ENCODE measurements around the gene TMEM109.

Gene TMEM109

GRCh38 chr11:60944490-60945294 is 30.7 kb downstream of the TMEM109 start:
- DNase-seq: peak; percentile 54 to 70

DNA sequence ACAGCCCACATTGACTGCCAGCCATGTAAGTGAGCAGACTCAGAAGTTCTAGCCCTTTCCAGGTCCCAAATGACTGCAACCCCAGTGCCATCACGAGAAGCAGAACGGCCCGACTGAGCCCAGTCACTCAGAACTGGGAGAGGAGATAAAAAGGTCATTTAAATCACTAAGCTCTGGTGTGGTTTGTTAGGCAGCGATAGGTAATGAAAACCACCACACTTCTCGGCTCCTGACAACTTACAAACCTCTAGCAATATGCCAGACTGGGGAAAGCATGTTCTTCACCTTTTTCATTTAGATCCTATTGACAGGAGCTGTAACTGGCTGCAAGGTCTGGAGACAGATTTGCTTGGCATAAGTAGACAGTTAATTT is 31.3 kb downstream of the TMEM109 start:
- DNase-seq: no peak

GRCh38 chr11:60946601-60947264 is 32.8 kb downstream of the TMEM109 start:
- DNase-seq: no peak

DNA sequence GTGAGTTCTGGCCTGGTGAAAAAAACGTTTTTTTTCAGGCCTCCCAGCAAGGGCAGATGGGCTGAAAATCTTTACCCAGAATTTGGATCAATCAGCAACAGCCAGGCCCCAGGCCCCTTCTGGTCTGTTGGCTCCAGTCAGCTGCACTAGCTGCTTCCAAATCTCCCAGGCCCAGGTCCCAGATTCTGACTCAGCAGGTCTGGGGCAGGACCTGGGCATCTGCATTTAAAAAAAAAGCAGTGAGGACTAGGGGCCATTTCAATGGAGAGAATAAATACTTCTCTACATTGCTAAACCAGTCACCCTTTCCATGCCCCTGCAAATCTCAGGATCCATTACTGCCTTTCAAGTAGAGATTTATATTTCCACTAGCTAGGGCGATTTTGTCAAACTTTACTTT is 33.7 kb downstream of the TMEM109 start:
- no peak for DNase-seq

DNA sequence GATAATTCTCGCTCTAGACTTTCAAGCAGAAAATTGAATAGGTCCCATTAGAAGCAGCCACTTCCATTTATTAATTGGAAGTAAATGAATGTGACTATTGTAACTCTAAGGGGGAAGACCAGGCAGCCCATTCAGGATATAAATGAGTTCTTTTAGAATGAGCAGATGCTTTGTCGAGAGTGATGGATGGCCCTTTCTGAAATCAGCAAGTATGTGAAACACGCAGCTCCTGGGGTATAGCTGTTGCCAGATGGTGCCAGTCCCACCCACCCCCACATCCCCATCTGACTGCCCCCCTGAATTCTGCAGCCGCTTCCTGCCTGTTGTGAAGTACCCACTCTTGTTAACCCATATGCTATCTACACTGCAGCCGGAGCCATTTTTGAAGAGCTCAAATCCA is 34.3 kb downstream of the TMEM109 start:
- DNase-seq: no peak

DNA sequence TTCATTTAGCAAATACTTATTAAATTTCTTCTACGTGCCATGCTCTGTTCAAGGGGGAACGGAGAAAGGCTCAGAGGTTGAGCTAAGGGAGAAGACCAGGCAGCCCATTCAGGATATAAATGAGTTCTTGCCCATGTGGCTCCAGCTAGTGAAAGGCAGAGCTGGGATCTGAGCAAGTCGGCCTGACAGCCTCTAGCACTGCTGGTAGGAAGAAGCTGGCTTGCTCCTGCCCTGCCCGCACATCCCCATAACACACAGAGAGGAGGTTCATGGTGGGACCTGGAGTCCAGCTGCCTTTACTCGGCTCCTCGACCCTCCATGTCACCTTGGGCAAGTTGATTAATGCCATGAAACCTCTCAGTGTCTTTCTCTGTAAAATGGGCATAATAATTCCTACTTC is 36.1 kb downstream of the TMEM109 start:
- DNase-seq: no peak

DNA sequence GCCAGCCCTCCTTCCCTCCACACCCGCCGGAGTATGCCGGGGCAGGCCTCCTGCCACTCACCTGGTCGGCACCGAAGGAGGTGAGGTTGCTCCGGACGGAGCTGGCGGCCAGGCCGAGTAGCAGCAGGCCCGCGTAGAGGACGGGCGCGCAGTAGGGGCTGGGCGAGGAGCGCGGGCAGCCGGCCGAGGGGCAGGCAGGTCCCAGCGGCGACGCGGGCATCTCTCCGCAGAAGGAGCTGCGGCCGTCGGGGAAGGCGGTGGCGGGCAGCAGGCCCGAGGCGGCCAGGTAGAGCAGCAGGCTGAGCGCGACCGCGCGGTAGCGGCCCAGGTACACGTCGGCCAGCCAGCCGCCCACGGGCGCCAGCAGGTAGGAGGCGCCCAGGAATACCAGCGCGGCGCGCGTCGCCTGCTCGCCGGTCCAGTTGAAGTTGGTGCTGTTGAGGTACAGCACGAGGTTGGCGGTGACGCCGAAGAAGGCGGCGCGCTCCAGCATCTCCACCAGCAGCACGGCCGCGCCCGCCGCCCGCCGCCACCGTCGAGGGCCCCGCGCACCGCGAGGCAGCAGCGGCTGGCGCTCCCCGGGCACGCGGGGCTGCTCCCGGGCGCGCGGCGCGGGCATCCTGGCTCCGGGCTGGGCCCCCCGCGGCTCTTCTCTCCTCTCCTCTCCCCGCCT is 37.1 kb downstream of the TMEM109 start:
- DNase-seq: peak in 1 of 2 donors; percentile 34

DNA sequence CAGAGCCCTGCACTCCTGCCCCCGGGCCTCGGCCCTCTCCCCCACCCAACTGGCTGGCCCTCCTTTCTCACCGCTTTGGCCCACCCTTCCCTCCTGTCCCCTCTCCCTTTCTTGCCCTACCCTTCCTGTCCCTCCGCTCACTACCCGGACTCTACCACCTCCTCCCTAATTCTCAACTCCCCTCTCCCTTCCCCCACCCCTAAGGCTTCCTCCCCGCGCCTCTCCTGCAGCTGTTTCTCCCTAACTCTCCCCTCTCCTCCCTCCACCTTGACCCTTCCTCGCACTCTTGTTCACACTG is 37.6 kb downstream of the TMEM109 start:
- DNase-seq: peak in 1 of 2 donors; percentile 35

DNA sequence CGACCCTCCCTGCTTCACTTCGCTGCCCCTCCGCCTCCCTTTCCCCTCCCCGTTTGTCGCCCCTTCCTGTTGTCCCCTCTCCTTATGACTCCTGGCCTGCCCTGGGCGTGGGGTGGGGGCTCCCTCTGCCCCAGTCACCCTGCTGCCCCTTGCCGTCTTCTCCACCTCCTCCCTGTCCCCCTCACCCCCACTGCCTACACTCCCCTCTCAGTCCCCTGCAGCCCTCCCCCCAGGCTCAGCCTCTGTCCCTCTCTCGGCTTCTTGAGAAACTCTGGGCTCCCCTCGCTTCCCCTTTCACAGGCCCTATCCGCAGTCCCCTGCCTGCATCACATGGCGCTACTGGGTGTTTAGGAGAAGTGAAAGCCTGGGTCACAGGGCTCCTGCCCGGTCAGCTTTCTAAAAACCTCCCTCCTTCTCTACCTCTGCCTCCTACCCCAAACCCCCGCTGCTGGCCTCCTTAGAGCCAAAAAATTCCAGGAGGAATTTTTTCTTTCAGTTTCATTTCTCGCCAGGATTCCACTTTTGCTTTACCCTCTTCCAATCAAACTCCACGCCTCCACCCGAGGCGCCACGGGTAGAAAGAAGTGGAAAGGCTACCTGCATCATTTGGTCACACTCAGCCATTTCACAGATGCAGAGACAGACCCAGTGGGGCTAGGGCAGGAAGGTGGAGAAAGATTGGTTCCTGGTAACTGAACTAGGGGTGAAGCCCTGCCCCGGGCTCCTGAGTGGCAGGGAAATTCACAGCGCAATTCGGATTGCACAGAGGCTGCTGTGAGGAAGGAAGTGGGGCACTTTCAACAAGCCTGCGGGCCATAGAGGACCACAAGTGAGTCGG is 38.2 kb downstream of the TMEM109 start, which contains the start of gene SLC15A3:
Gene SLC15A3, minus strand, starts transcription at position 273 of the 838 bp plus-strand sequence. CDS start 625 bp downstream, outside the sequence.
- peak; percentile 96 to 99 for DNase-seq

GRCh38 chr11:60952742-60953170 is 38.8 kb downstream of the TMEM109 start:
- no peak for DNase-seq

DNA sequence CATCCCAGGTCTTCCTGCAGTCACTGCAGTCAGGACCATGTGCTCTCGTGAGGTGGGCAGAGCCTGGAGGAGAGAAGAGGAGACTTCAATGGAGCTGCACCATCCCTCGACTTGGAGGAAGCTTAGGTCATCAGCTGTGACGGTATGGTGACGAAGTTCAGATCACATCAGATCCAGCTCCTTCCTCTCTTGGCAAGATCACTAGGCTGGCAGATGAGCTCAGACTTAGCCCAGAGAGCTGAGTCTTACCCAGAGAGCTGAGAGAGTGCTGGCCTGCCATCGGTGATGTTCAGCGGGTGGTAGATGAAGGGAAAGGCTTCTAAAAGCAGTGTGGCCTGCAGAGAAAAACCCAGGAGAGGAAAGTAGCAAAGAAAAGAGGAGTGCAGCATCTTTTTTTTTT is 39.8 kb downstream of the TMEM109 start:
- DNase-seq: peak; percentile 92 to 96

GRCh38 chr11:60954421-60954820 is 40.5 kb downstream of the TMEM109 start:
- DNase-seq: peak; percentile 85 to 94

GRCh38 chr11:60955571-60955970 is 41.6 kb downstream of the TMEM109 start:
- no peak for DNase-seq

DNA sequence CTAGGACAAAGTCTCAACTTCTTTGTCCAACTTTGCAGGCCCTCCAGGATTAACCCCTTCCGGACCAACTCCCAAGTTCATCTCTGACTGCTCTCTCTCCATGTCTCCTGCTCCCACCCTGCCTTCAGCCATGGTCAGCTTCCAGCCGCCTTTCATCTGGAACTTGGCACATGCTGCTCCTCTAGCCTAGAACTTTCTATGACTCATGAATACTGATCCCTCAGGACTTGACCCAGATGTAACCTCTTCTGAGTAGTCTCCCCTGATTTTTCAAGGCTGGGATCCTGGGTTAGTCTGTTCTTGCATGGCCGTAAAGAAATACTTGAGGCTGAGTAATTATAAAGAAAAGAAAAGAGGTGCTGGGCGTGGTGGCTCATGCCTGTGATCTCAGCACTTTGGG is 43.2 kb downstream of the TMEM109 start:
- DNase-seq: no peak

GRCh38 chr11:60959431-60959830 is 45.5 kb downstream of the TMEM109 start:
- DNase-seq: no peak

- no peak for DNase-seq
These were observed 46.4 kb downstream of the TMEM109 start for GRCh38 chr11:60960405-60960804.

- no peak for DNase-seq
These were observed 50.8 kb downstream of the TMEM109 start for GRCh38 chr11:60964801-60965200.

- peak; percentile 44 to 46 for DNase-seq
These were observed 52.9 kb downstream of the TMEM109 start for GRCh38 chr11:60966890-60967289.

DNA sequence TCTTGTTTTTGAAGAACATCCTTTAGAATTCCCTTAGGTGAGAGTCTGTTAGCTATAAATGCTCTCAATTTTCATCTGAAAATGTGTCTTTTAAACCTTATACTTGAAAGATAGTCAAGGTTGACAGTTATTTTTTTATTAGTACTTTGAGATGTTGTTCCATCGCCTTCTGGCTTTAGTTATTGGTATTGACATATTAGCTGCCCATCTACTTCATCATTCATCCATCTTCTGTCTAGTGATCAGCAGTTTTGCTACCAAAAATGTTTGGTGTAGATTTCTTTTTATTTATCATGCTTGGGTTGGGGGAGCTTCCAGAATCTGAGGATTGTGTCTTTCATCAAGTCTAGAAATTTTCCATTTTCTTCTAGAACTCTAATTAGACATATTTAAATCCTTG is 54.3 kb downstream of the TMEM109 start:
- DNase-seq: no peak

DNA sequence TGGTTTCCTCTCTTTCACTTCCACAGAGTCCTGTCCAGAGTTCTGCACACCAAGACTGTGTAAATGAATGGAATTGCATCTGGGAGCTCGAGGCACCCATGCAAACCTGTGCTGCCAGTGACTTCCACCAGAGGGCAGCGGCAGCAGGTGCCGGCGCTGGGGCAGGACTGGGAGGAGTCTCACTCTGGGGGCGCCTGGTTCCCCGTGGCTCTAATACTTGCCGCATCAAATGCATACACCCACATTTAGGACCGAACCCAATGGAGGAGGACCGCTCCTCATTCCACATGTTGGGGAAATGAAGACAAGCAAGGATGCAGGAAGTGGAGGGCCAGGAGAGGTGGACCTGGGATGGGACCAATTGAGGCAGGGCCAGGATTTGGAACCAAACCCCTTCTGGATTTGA is 56.4 kb downstream of the TMEM109 start:
- DNase-seq: peak; percentile 39 to 74

DNA sequence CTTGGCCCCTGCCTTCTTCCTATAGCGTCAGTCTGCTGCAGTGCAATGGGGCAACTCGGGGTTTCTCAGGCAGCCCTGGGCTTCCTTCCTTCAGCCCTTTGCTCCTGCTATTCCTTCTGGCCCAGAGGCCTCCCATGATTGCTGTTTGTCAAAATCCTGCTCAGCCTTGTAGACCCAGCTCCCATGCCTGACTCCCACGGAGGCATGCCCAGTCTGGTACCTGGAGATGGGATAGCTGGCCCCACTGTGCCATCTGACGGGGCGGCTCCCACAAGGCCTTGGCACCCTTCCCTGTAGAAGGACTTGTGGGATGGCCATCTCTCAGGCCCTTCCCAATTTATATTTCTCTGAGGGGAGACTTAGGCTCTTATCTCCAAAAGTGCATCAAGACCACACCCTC is 56.9 kb downstream of the TMEM109 start:
- no peak for DNase-seq

DNA sequence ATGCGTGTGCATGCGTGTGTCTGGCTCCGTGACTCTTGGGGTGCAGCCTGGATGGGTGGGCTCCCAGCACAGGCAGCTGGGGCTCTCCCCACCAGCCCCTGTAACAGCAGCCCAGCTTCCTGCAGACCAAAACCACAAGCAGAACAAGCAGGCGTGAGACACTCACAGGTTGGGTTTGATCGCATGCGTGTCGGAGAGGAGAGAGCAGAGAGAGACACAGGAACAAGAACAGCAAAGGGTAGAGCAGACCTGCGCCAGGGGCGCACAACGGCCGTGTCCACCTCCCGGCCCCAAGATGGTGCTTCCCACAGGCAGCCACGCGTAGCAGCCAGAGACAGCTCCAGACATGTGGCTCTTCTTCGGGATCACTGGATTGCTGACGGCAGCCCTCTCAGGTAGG is 57.6 kb downstream of the TMEM109 start, which contains the start of gene CD6:
Gene CD6, plus strand, starts transcription at position 161 of the 400 bp plus-strand sequence. Its CDS starts 186 bp downstream, at position 347.
- no peak for DNase-seq
